ENCODE data around the gene ELF5. TPM values are rescaled to one million over a fixed set of nuclear protein-coding genes. Genes with fewer than 3 reads are reported as not detected.

The ELF5 gene
- total RNA-seq, 4 donors from 2014 or later: 1.1 TPM; not detected in 3

DNA sequence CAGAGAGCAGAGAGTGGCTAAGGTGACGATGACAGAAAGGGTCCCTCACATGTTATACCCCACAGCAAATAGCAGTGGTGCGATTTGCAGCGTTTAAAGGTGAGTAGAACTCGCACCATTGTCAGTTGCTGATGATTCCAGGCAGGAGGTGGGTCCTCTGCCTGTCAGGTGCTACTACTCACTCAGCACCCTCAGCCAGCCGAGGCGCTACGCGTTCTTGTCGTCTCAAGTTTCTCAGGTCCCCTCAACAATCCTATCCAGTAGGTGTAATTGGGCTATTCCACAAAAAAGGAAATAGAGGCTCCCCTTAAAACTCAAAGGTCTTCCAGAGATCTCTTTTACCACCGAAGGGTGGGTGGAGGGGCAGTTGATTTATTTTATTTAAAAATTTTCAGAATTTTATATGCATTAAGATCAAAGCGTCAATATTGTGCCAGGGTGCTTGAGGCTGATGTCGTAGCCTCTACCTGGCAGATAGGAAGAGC, 18.3 kb downstream of the ELF5 start:
- TF ChIP-seq, protein P1, sequence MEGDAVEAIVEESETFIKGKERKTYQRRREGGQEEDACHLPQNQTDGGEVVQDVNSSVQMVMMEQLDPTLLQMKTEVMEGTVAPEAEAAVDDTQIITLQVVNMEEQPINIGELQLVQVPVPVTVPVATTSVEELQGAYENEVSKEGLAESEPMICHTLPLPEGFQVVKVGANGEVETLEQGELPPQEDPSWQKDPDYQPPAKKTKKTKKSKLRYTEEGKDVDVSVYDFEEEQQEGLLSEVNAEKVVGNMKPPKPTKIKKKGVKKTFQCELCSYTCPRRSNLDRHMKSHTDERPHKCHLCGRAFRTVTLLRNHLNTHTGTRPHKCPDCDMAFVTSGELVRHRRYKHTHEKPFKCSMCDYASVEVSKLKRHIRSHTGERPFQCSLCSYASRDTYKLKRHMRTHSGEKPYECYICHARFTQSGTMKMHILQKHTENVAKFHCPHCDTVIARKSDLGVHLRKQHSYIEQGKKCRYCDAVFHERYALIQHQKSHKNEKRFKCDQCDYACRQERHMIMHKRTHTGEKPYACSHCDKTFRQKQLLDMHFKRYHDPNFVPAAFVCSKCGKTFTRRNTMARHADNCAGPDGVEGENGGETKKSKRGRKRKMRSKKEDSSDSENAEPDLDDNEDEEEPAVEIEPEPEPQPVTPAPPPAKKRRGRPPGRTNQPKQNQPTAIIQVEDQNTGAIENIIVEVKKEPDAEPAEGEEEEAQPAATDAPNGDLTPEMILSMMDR (IDR thresholded peaks at IDR 0.05): no peak
- TF ChIP-seq EP300 (IDR thresholded peaks at IDR 0.05) (no peak), POLR2AphosphoS5 (IDR thresholded peaks at IDR 0.05) (no peak), POLR2A (IDR thresholded peaks at IDR 0.05) (no peak)
- no peak overlapping the region for H3K4me3 ChIP-seq
- 86 to 89% methylated on average over 8 to 9 of the region's 12 CpGs for WGBS, 2 donors (ENCODE audit: low coverage in 1 of 2)
- H3K36me3 ChIP-seq: no peaks in the 10 kb centered on the region
- H3K27me3 ChIP-seq: peaks cover 20% of the 10 kb centered on the region
- ATAC-seq: no peak
- H3K27ac ChIP-seq: no peak overlapping the region
- H3K4me1 ChIP-seq: no peaks in the 10 kb centered on the region
- H3K9me3 ChIP-seq: no peaks in the 10 kb centered on the region

DNA sequence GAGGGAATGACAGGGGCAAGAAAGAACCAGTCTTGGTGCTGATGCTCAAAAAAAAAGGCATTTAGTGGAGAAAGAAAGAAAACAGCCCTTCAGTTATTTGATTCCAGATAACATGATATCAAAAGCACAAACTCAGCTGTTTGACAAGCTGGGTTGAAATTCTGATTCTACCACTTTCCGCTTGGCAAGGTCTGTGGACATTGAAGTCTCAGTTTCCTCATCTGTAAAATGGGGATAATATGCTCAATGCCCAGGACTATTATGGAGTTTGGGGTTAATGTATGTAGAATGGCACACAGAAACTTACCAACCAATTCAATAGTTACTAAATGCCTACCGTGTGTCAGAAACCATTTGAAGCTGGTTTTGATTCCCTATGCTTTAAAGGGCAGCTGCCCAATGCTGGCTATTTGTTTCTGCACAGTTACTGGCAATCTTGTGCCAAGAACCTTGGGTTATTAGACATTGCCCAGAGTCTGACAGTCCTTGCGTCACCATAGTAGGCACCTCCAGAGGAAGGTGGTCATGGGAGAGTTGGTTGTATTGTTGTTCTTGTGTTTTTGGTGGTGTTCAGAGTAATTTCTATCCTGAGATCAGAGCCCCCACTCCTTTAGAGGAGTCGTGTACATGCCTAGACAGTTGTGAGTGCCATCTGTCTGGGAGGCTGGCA, 19.5 kb downstream of the ELF5 start:
- ATAC-seq: no peak
- 86 to 91% methylated on average over 3 of the region's 4 CpGs for WGBS, 2 donors (ENCODE audit: low coverage in 1 of 2)

DNA sequence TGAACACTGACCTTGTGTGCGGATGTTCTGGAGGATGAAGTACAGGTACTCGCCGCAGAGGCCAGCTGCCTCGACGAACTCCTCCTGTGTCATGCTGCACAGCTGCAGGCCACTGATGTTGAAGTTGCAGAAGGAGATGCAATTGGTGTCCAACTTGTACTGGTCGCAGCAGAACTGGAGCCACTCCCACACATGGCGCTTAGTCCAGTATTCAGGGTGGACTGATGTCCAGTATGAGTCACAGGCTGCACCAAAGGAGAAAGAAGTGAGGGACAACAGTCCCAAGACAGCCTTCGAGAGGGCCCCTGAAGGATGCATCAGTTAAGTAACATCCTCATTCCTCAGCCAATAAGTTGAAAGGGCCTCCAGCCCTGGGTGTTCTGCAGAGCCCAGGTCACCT, 20.1 kb downstream of the ELF5 start:
- TF ChIP-seq POLR2A (IDR thresholded peaks at IDR 0.05) (no peak), POLR2AphosphoS5 (IDR thresholded peaks at IDR 0.05) (no peak), EP300 (IDR thresholded peaks at IDR 0.05) (no peak)
- TF ChIP-seq, protein P1 (IDR thresholded peaks at IDR 0.05): no peak
- H3K4me1 ChIP-seq: no peaks in the 10 kb centered on the region
- peaks cover 13% of the 10 kb centered on the region for H3K27me3 ChIP-seq
- no peak overlapping the region for H3K27ac ChIP-seq
- no peak for ATAC-seq
- H3K36me3 ChIP-seq: no peaks in the 10 kb centered on the region
- WGBS, 2 donors (ENCODE audit: low coverage in 1 of 2): 43 to 87% methylated on average over 3 to 5 of the region's 8 CpGs
- H3K4me3 ChIP-seq: no peak overlapping the region
- H3K9me3 ChIP-seq: no peaks in the 10 kb centered on the region

More for the DNA sequence above, 19.5 kb downstream of the ELF5 start:
- Histone ChIP-seq H3K27ac (no peak overlapping the region), H3K4me1 (no peaks in the 10 kb centered on the region), H3K9me3 (no peaks in the 10 kb centered on the region), H3K36me3 (no peaks in the 10 kb centered on the region), H3K4me3 (no peak overlapping the region), H3K27me3 (peaks cover 13% of the 10 kb centered on the region)
- TF ChIP-seq POLR2A (IDR thresholded peaks at IDR 0.05) (no peak), POLR2AphosphoS5 (IDR thresholded peaks at IDR 0.05) (no peak), EP300 (IDR thresholded peaks at IDR 0.05) (no peak)
- TF ChIP-seq, protein P1 (IDR thresholded peaks at IDR 0.05): no peak

DNA sequence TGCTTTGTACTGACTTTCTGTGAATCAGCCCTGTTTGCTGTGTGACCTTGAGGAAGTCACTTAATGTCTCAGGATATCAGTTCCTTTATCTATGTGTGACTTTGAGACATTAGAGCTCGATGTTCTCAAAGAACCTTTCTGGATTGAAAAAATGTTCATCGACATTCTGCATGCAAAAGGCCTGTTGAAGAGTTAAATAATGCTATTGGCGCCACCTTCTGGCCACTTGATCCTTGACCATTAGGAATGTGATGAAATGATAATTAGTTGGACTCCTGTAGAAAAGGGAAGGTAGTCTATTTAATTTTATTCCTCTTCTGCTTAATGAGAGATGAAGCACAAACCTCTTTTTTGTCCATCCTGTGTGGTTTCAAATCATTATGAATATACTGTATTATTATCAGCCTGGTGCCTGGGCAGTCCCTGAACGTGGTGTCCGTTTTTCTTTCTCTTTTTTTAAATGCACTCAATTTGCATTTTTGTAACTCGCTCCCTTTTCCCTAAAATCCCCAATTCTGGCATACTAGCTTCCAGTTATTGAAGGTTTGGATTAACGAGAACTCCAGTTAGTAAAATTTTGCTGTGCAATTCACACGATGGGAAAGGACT, 20.7 kb downstream of the ELF5 start:
- H3K4me1 ChIP-seq: no peaks in the 10 kb centered on the region
- TF ChIP-seq POLR2A (IDR thresholded peaks at IDR 0.05) (no peak), POLR2AphosphoS5 (IDR thresholded peaks at IDR 0.05) (no peak)
- TF ChIP-seq, protein P1 (IDR thresholded peaks at IDR 0.05): peak; percentile 52 to 64 (median 58)
- peaks cover 13% of the 10 kb centered on the region for H3K27me3 ChIP-seq
- no peak overlapping the region for H3K4me3 ChIP-seq
- no peaks in the 10 kb centered on the region for H3K9me3 ChIP-seq
- H3K27ac ChIP-seq: no peak overlapping the region
- no peaks in the 10 kb centered on the region for H3K36me3 ChIP-seq
- 38 to 42% methylated on average over 7 to 8 of the region's 8 CpGs for WGBS, 2 donors (ENCODE audit: low coverage in 1 of 2)
- ATAC-seq: no peak

GRCh38 chr11:34490304-34490703, 23.3 kb downstream of the ELF5 start:
- H3K9me3 ChIP-seq: no peaks in the 10 kb centered on the region
- H3K27ac ChIP-seq: no peak overlapping the region
- no peak for TF ChIP-seq POLR2AphosphoS5 (IDR thresholded peaks at IDR 0.05)
- TF ChIP-seq, protein P1 (IDR thresholded peaks at IDR 0.05): no peak
- no peak for TF ChIP-seq EP300 (IDR thresholded peaks at IDR 0.05)
- TF ChIP-seq POLR2A (IDR thresholded peaks at IDR 0.05): no peak
- no peaks in the 10 kb centered on the region for H3K4me1 ChIP-seq
- no peak for ATAC-seq
- WGBS, 2 donors (ENCODE audit: low coverage in 1 of 2): no CpG with 5 or more reads among the region's 2 CpGs
- H3K36me3 ChIP-seq: no peaks in the 10 kb centered on the region
- H3K27me3 ChIP-seq: peaks cover 4% of the 10 kb centered on the region
- H3K4me3 ChIP-seq: no peak overlapping the region
